Measurements from ENCODE around the gene MEGF6. TPM values are rescaled to one million over a fixed set of nuclear protein-coding genes. Genes with fewer than 3 reads are reported as not detected.
"Not testable (repeated sequence)": the region's sequence is repeated elsewhere in the genome, so short reads cannot be mapped to it uniquely, and the experiment has no call there.

The MEGF6 gene
- total RNA-seq, 1 donor from 2014 or later, result 9.5 TPM

GRCh38 chr1:3585940-3586568 lies 25.3 kb downstream of the MEGF6 start:
- no peaks in the 10 kb centered on the region for H3K36me3 ChIP-seq
- peaks cover 12% of the 10 kb centered on the region for H3K4me1 ChIP-seq
- peaks cover 1% of the 10 kb centered on the region for H3K27me3 ChIP-seq (ENCODE audit: low read depth)
- no peak overlapping the region for H3K27ac ChIP-seq (replicated peaks)
- H3K9me3 ChIP-seq (replicated peaks), result no peaks in the 10 kb centered on the region
- intact Hi-C loops (cut with micrococcal nuclease), result no loop called here
- TF ChIP-seq CTCF (IDR thresholded peaks at IDR 0.05; ENCODE audit: borderline replicate concordance), result no peak
- no peak overlapping the region for H3K4me3 ChIP-seq
- no peak for DNase-seq

- H3K27me3 ChIP-seq (ENCODE audit: low read depth); H3K27ac ChIP-seq (replicated peaks); H3K4me3 ChIP-seq; intact Hi-C loops (cut with micrococcal nuclease); H3K4me1 ChIP-seq; H3K9me3 ChIP-seq (replicated peaks); H3K36me3 ChIP-seq; DNase-seq: not testable (repeated sequence)
Measured at GRCh38 chr1:3585353-3585868, 25.9 kb downstream of the MEGF6 start.

GRCh38 chr1:3584915-3585314 lies 26.4 kb downstream of the MEGF6 start:
- no peaks in the 10 kb centered on the region for H3K36me3 ChIP-seq
- intact Hi-C loops (cut with micrococcal nuclease), result no loop called here
- H3K4me3 ChIP-seq, result no peak overlapping the region
- no peak overlapping the region for H3K27ac ChIP-seq (replicated peaks)
- DNase-seq, result no peak
- peaks cover 13% of the 10 kb centered on the region for H3K27me3 ChIP-seq (ENCODE audit: low read depth)
- peaks cover 1% of the 10 kb centered on the region for H3K4me1 ChIP-seq
- no peaks in the 10 kb centered on the region for H3K9me3 ChIP-seq (replicated peaks)
- no peak for TF ChIP-seq CTCF (IDR thresholded peaks at IDR 0.05; ENCODE audit: borderline replicate concordance)

GRCh38 chr1:3583751-3584150 lies 27.6 kb downstream of the MEGF6 start:
- H3K4me1 ChIP-seq; H3K36me3 ChIP-seq; H3K9me3 ChIP-seq (replicated peaks); H3K4me3 ChIP-seq; intact Hi-C loops (cut with micrococcal nuclease); H3K27ac ChIP-seq (replicated peaks); DNase-seq: not testable (repeated sequence)
- peaks cover 22% of the 10 kb centered on the region for H3K27me3 ChIP-seq (ENCODE audit: low read depth)

- intact Hi-C loops (cut with micrococcal nuclease), result no loop called here
- Histone ChIP-seq H3K4me1 (no peaks in the 10 kb centered on the region), H3K36me3 (no peaks in the 10 kb centered on the region), H3K9me3 (replicated peaks) (no peaks in the 10 kb centered on the region), H3K27ac (replicated peaks) (no peak overlapping the region), H3K4me3 (no peak overlapping the region), H3K27me3 (ENCODE audit: low read depth) (peaks cover 22% of the 10 kb centered on the region)
- no peak for DNase-seq
- TF ChIP-seq CTCF (IDR thresholded peaks at IDR 0.05; ENCODE audit: borderline replicate concordance), result no peak
Measured at GRCh38 chr1:3581296-3582036, 29.8 kb downstream of the MEGF6 start.

- Histone ChIP-seq H3K27ac (replicated peaks) (no peak overlapping the region), H3K4me3 (no peak overlapping the region), H3K9me3 (replicated peaks) (no peaks in the 10 kb centered on the region), H3K36me3 (no peaks in the 10 kb centered on the region), H3K4me1 (no peaks in the 10 kb centered on the region), H3K27me3 (ENCODE audit: low read depth) (peaks cover 22% of the 10 kb centered on the region)
- DNase-seq, result no peak
- intact Hi-C loops (cut with micrococcal nuclease), result no loop called here
- no peak for TF ChIP-seq CTCF (IDR thresholded peaks at IDR 0.05; ENCODE audit: borderline replicate concordance)
Measured at GRCh38 chr1:3580231-3580630, 31.1 kb downstream of the MEGF6 start.
